Fibroblast of lung (primary cell): ENCODE measurements around the gene TTLL12. TPM values are rescaled to one million over a fixed set of nuclear protein-coding genes. Genes with fewer than 3 reads are reported as not detected.
A peak's percentile ranks its signal among the peaks of the same experiment; 100 is the strongest.

Source experiments
- DNase-seq, 2 donors: peaks; one replicate each; pipeline versions ENCODE4 v3.0.0 to v3.0.0-alpha.2; 2010; ENCODE audit warnings: low read depth in 2 of 2
- H2AFZ ChIP-seq: 2 replicates; pipeline ENCODE4 v1.5.1; 2012; ENCODE audit warnings: low read length, control low read depth, inconsistent platforms
- H3K27ac ChIP-seq: 2 replicates; pipeline ENCODE4 v1.5.1; 2011; ENCODE audit warnings: low read length, control low read depth; ENCODE audit not compliant: insufficient read depth
- H3K27me3 ChIP-seq: 2 replicates; pipeline ENCODE4 v1.5.1; 2011; ENCODE audit warnings: mild to moderate bottlenecking, low read length; ENCODE audit not compliant: control insufficient read depth, insufficient read depth
- H3K36me3 ChIP-seq: 2 replicates; pipeline ENCODE4 v1.5.1; 2011; ENCODE audit warnings: low read length; ENCODE audit not compliant: control insufficient read depth, insufficient read depth
- H3K4me1 ChIP-seq: 2 replicates; pipeline ENCODE4 v1.5.1; 2011; ENCODE audit warnings: low read length; ENCODE audit not compliant: control insufficient read depth, insufficient read depth; ENCODE audit errors: extremely low read depth
- H3K4me2 ChIP-seq: 2 replicates; pipeline ENCODE4 v1.5.1; 2011; ENCODE audit warnings: low read length, control low read depth; ENCODE audit not compliant: insufficient read depth; ENCODE audit errors: extremely low read depth
- H3K4me3 ChIP-seq, 4 experiments: fragments of 200-600 bp in 1 of 4; sonication (generic) in 1 of 4; replicated peaks in 1 of 4; 2 replicates each; pipeline ENCODE4 v1.5.1; 2011 to 2016; ENCODE audit warnings: low read length in 4 of 4, low read depth in 3 of 4, mild to moderate bottlenecking in 3 of 4, control low read depth in 2 of 4, inconsistent platforms in 1 of 4, mixed read lengths in 1 of 4; ENCODE audit not compliant: insufficient read depth in 1 of 4; ENCODE audit errors: control extremely low read depth in 1 of 4
- H3K79me2 ChIP-seq: 2 replicates; pipeline ENCODE4 v1.5.1; 2012; ENCODE audit warnings: mild to moderate bottlenecking, low read length, inconsistent platforms; ENCODE audit not compliant: control insufficient read depth, insufficient read depth
- H3K9ac ChIP-seq: 2 replicates; pipeline ENCODE4 v1.5.1; 2011; ENCODE audit warnings: mild to moderate bottlenecking, low read length, control low read depth; ENCODE audit not compliant: insufficient read depth
- H3K9me3 ChIP-seq: 2 replicates; pipeline ENCODE4 v1.5.1; 2012; ENCODE audit warnings: low read depth, low read length; ENCODE audit not compliant: control insufficient read depth, insufficient read depth
- H4K20me1 ChIP-seq: 2 replicates; pipeline ENCODE4 v1.5.1; 2011; ENCODE audit warnings: low read length; ENCODE audit not compliant: control insufficient read depth, insufficient read depth; ENCODE audit errors: extremely low read depth
- EZH2 ChIP-seq: IDR thresholded peaks from 2 replicates; pipeline ENCODE4 v1.5.1; 2012; ENCODE audit warnings: low read length, control low read depth, mild to moderate bottlenecking; ENCODE audit errors: missing control alignments
- polyA plus RNA-seq, 2 donors: library from polyadenylated mRNA; depleted of rRNA in 1 of 2; stranded (reverse) in 1 of 2; unstranded in 1 of 2; fragments of >200 nt; gene quantifications; 2 replicates each; pipeline ENCODE4 v1.2.1, GENCODE V29; 2011 to 2012; ENCODE audit warnings: missing spikeins in 1 of 2
- total RNA-seq: library from RNA; depleted of rRNA; stranded (reverse); fragments of >200 nt; gene quantifications from 2 replicates; pipeline ENCODE4 v1.2.1, GENCODE V29; 2014
- TF ChIP-seq, protein P1 (sequence below), 2 donors: IDR thresholded peaks in 1 of 2; conservative IDR thresholded peaks in 1 of 2; 1 replicate in 1 of 2; 2 replicates in 1 of 2; pipeline ENCODE4 v1.5.1; 2011 to 2012; ENCODE audit warnings: low read length in 2 of 2, control low read depth in 1 of 2, inconsistent platforms in 1 of 2, low read depth in 1 of 2, mild to moderate bottlenecking in 1 of 2

The TTLL12 gene
- total and polyA plus RNA-seq, 2 donors (not counting 1 experiment from before 2014, with no cell fraction given), result 6.0 to 14.7 TPM

DNA sequence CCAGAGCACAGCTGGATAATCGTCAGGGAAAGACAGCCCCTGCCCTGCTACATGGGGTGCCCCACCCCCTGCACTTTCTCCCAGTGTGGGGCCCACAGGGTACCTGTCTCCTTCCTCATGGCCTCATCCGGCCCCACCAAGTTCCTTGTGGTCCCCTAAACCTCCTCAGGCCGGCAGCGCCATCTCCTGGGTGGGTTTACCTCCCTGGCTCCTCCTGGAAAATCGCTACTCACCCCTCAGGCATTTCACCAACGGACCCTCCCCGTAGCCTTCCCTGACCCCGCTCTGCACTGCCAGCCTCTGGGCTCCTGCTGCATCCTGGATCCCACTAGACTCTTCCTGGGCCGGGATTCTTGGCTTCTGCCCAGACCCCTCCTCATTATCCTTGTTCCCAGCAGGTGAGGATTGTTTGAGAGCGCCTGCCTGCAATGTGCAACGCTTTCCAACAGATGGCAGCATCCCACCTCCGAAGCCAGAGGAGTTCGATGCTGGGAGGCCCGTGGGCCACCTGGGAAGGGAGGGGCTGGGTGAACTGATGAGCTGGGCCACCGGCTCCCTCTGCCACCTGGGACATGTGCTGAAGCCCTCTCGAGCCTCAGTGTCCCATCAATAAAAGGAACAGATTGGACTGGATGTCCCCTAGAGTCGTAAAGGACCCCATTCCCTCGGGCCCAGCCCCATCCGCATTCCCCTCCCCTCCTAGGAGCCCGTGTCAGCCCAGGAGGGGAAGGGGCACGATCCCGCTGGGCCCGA is 44.2 kb upstream of the TTLL12 start:
- DNase-seq, result peak; percentile 9 to 38
- Histone ChIP-seq H3K27ac (no peak overlapping the region), H3K36me3 (no peaks in the 10 kb centered on the region), H3K9ac (no peak overlapping the region), H4K20me1 (no peaks in the 10 kb centered on the region), H3K4me3 (no peak overlapping the region), H2AFZ (no peak overlapping the region), H3K27me3 (peaks cover 3% of the 10 kb centered on the region), H3K4me2 (no peak overlapping the region), H3K79me2 (no peaks in the 10 kb centered on the region), H3K4me1 (peaks cover 7% of the 10 kb centered on the region), H3K9me3 (no peaks in the 10 kb centered on the region)
- TF ChIP-seq EZH2, result no peak
- TF ChIP-seq, protein P1, sequence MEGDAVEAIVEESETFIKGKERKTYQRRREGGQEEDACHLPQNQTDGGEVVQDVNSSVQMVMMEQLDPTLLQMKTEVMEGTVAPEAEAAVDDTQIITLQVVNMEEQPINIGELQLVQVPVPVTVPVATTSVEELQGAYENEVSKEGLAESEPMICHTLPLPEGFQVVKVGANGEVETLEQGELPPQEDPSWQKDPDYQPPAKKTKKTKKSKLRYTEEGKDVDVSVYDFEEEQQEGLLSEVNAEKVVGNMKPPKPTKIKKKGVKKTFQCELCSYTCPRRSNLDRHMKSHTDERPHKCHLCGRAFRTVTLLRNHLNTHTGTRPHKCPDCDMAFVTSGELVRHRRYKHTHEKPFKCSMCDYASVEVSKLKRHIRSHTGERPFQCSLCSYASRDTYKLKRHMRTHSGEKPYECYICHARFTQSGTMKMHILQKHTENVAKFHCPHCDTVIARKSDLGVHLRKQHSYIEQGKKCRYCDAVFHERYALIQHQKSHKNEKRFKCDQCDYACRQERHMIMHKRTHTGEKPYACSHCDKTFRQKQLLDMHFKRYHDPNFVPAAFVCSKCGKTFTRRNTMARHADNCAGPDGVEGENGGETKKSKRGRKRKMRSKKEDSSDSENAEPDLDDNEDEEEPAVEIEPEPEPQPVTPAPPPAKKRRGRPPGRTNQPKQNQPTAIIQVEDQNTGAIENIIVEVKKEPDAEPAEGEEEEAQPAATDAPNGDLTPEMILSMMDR (conservative IDR thresholded peaks at IDR 0.05 in 1 of 2, IDR thresholded peaks at IDR 0.05 in 1 of 2; ENCODE audit: low read depth in 1 of 2, low read length in 2 of 2), result peak; percentile 90 to 92

DNA sequence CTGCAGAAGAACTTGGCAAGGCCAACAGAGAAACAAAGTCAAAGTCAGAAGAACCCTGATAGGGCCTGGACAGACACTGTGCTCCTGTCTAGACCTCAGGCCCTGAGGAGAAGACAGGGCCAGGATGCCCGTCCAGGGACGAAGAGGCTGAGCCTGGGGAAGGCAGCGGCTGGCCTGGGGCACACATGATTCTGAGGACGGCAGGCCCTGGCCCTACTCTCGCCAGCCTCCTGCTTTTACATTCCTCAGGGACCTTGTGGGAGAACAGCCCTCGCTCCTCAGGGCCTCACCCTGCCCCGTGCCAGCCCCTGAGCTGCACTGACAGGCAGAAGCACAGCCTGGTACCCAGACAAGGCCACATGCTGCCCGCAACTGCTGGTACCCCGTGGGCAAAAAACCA is 43.6 kb upstream of the TTLL12 start:
- no peak for DNase-seq
- no peak overlapping the region for H2AFZ ChIP-seq
- TF ChIP-seq EZH2, result no peak
- TF ChIP-seq, protein P1 (conservative IDR thresholded peaks at IDR 0.05 in 1 of 2, IDR thresholded peaks at IDR 0.05 in 1 of 2; ENCODE audit: low read depth in 1 of 2, low read length in 2 of 2), result no peak
- no peaks in the 10 kb centered on the region for H3K36me3 ChIP-seq
- H3K27ac ChIP-seq, result no peak overlapping the region
- H3K4me3 ChIP-seq, result no peak overlapping the region
- H3K9ac ChIP-seq, result no peak overlapping the region
- no peaks in the 10 kb centered on the region for H3K79me2 ChIP-seq
- H3K27me3 ChIP-seq, result peaks cover 3% of the 10 kb centered on the region
- H3K4me2 ChIP-seq, result no peak overlapping the region
- H3K9me3 ChIP-seq, result no peaks in the 10 kb centered on the region
- H4K20me1 ChIP-seq, result no peaks in the 10 kb centered on the region
- H3K4me1 ChIP-seq, result peaks cover 7% of the 10 kb centered on the region

DNA sequence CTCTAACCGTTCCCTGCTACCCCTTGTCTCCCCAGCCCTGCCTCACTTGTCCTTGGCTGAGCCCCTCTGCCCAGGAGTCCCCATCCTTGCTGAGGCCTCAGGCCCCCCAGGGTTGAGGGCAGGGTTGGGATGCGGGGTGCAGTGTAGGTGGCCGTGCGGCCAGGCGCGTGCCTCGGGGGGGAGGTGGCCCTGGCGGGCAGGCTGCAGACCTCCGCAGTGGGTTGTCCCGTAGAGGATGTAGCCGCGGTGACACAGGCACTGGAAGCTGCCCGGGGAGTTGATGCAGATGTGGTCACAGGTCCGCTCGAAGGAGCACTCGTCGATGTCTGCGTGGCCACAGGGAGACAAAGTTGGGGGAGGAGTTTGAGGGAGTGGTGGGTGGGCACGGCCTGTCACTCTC is 41.9 kb upstream of the TTLL12 start:
- Histone ChIP-seq H3K9me3 (no peaks in the 10 kb centered on the region), H3K9ac (no peak overlapping the region), H2AFZ (no peak overlapping the region), H3K4me3 (no peak overlapping the region), H3K36me3 (no peaks in the 10 kb centered on the region), H3K4me1 (peaks cover 7% of the 10 kb centered on the region), H3K27ac (no peak overlapping the region), H3K79me2 (no peaks in the 10 kb centered on the region), H4K20me1 (no peaks in the 10 kb centered on the region), H3K27me3 (peaks cover 8% of the 10 kb centered on the region), H3K4me2 (no peak overlapping the region)
- DNase-seq, result no peak
- TF ChIP-seq, protein P1 (conservative IDR thresholded peaks at IDR 0.05 in 1 of 2, IDR thresholded peaks at IDR 0.05 in 1 of 2; ENCODE audit: low read depth in 1 of 2, low read length in 2 of 2), result no peak
- TF ChIP-seq EZH2, result no peak
